HL-60 (cell line): Measurements from ENCODE around the gene DHRS2.

ENCODE experiments used
- DNase-seq, 2 experiments: peaks; one replicate each; pipeline ENCODE4 v3.0.0-alpha.2; 2010 to 2020; ENCODE audit warnings: low read depth in 1 of 2, low spot score in 1 of 2
- H3K27ac ChIP-seq: fragments of 250-450 bp; sonication (Bioruptor Pico); replicated peaks from 2 replicates; pipeline ENCODE4 v1.5.1; 2020; ENCODE audit warnings: mild to moderate bottlenecking, moderate library complexity
- H3K27me3 ChIP-seq: fragments of 250-450 bp; sonication (Bioruptor Pico); 2 replicates; pipeline ENCODE4 v1.5.1; 2021; ENCODE audit warnings: mild to moderate bottlenecking, moderate library complexity; ENCODE audit not compliant: insufficient read depth, poor library complexity, severe bottlenecking
- H3K4me3 ChIP-seq: replicated peaks from 2 replicates; pipeline ENCODE4 v1.5.1; 2011; ENCODE audit warnings: mild to moderate bottlenecking, control low read depth, low read length; ENCODE audit not compliant: insufficient read depth
- GABPA ChIP-seq: IDR thresholded peaks from 2 replicates; pipeline ENCODE4 v1.6.1; 2012; ENCODE audit warnings: low read depth
- POLR2AphosphoS5 ChIP-seq: IDR thresholded peaks from 2 replicates; pipeline ENCODE4 v1.6.1; 2012; ENCODE audit warnings: low read depth
- SPI1 ChIP-seq: IDR thresholded peaks from 2 replicates; pipeline ENCODE4 v1.6.1; 2012; ENCODE audit warnings: low read depth, mild to moderate bottlenecking, borderline replicate concordance
- TF ChIP-seq, protein P1 (sequence below): IDR thresholded peaks from 2 replicates; pipeline ENCODE4 v1.6.1; 2012; ENCODE audit warnings: low read depth; ENCODE audit not compliant: insufficient replicate concordance
- TF ChIP-seq, protein P2 (sequence below): IDR thresholded peaks from one replicate; pipeline ENCODE4 v1.5.1; 2011; ENCODE audit warnings: low read length, control low read depth, inconsistent platforms; ENCODE audit not compliant: insufficient read depth

The DHRS2 gene

DNA sequence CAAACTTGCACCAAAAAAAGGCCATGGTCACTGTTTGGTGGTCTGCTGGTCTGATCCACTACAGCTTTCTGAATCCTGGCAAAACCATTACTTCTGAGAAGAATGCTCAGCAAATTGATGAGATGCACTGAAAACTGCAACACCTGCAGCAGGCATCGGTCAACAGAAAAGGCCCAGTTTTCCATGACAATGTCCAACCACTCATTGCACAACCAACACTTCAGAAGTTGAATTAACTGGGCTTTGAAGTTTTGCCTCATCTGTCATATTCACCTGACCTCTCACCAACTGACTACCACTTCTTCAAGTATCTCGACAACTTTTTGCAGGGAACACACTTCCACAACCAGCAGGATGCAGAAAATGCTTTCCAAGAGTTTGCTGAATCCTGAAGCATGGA is 7.0 kb upstream of the DHRS2 start:
- no peak for TF ChIP-seq GABPA
- no peak for TF ChIP-seq SPI1
- no peak for TF ChIP-seq POLR2AphosphoS5
- TF ChIP-seq, protein P1, sequence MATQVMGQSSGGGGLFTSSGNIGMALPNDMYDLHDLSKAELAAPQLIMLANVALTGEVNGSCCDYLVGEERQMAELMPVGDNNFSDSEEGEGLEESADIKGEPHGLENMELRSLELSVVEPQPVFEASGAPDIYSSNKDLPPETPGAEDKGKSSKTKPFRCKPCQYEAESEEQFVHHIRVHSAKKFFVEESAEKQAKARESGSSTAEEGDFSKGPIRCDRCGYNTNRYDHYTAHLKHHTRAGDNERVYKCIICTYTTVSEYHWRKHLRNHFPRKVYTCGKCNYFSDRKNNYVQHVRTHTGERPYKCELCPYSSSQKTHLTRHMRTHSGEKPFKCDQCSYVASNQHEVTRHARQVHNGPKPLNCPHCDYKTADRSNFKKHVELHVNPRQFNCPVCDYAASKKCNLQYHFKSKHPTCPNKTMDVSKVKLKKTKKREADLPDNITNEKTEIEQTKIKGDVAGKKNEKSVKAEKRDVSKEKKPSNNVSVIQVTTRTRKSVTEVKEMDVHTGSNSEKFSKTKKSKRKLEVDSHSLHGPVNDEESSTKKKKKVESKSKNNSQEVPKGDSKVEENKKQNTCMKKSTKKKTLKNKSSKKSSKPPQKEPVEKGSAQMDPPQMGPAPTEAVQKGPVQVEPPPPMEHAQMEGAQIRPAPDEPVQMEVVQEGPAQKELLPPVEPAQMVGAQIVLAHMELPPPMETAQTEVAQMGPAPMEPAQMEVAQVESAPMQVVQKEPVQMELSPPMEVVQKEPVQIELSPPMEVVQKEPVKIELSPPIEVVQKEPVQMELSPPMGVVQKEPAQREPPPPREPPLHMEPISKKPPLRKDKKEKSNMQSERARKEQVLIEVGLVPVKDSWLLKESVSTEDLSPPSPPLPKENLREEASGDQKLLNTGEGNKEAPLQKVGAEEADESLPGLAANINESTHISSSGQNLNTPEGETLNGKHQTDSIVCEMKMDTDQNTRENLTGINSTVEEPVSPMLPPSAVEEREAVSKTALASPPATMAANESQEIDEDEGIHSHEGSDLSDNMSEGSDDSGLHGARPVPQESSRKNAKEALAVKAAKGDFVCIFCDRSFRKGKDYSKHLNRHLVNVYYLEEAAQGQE, result no peak
- TF ChIP-seq, protein P2, sequence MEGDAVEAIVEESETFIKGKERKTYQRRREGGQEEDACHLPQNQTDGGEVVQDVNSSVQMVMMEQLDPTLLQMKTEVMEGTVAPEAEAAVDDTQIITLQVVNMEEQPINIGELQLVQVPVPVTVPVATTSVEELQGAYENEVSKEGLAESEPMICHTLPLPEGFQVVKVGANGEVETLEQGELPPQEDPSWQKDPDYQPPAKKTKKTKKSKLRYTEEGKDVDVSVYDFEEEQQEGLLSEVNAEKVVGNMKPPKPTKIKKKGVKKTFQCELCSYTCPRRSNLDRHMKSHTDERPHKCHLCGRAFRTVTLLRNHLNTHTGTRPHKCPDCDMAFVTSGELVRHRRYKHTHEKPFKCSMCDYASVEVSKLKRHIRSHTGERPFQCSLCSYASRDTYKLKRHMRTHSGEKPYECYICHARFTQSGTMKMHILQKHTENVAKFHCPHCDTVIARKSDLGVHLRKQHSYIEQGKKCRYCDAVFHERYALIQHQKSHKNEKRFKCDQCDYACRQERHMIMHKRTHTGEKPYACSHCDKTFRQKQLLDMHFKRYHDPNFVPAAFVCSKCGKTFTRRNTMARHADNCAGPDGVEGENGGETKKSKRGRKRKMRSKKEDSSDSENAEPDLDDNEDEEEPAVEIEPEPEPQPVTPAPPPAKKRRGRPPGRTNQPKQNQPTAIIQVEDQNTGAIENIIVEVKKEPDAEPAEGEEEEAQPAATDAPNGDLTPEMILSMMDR, result no peak
- Histone ChIP-seq H3K27me3 (no peaks in the 10 kb centered on the region), H3K4me3 (no peak overlapping the region), H3K27ac (no peak overlapping the region)
- DNase-seq, result no peak

DNA sequence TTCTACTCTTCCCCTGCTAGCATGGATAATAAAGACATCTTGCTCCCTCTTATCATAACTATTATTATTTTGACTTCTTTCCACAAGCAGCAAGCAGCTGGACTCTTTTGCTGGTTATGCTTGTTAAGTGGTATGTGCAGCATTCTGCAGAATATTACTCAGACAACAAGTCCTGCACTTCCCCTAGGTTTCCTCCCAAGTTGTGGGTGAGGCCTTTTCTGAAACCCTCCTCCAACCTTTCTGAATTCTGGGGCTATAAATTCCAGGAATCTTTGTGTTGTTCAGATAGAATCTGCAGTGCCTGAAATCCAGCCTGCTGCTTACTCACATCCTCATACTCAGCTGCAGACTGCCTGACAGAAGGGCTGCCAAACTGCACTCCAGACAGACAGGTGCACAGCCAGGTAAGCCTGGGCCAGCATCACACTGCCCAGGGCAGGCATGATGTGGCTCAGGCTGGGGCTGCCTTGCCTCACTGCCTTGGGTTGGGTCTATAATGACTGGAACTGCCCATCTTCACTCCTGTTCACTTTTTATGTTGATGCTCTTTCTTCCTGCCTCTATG is 6.2 kb upstream of the DHRS2 start:
- TF ChIP-seq SPI1 (no peak), GABPA (no peak), POLR2AphosphoS5 (no peak)
- TF ChIP-seq, protein P1, result no peak
- TF ChIP-seq, protein P2, result no peak
- no peak for DNase-seq
- H3K4me3 ChIP-seq, result no peak overlapping the region
- H3K27ac ChIP-seq, result no peak overlapping the region
- H3K27me3 ChIP-seq, result no peaks in the 10 kb centered on the region

GRCh38 chr14:23630687-23631086 is 5.5 kb upstream of the DHRS2 start:
- no peak for DNase-seq
- no peaks in the 10 kb centered on the region for H3K27me3 ChIP-seq
- H3K27ac ChIP-seq, result no peak overlapping the region
- TF ChIP-seq, protein P2, result no peak
- TF ChIP-seq, protein P1, result no peak
- no peak overlapping the region for H3K4me3 ChIP-seq
